HCT116 (cell line): ENCODE data around the gene ALOX5AP. TPM values are rescaled to one million over a fixed set of nuclear protein-coding genes. Genes with fewer than 3 reads are reported as not detected.

Experiments used
- ATAC-seq: fragments of 200-7000 bp; cut with Tn5 transposase; 2 replicates; pipeline ENCODE4 v1.9.1; 2020; ENCODE audit warnings: mild to moderate bottlenecking, moderate library complexity
- BruUV-seq: library from RNA; stranded (reverse); fragments of 400-500 nt; replicated peaks from 2 replicates; lab custom pipeline; 2021; lab: Mats Ljungman, UMichigan
- CTCF ChIA-PET: fragments of 300-600 bp; sonication (Branson Sonifier 250); formaldehyde crosslinking; loops from one replicate; lab custom pipeline; 2021; ENCODE audit warnings: antibody characterized with exemption; lab: Charles Lee
- POLR2A ChIA-PET: fragments of 300-600, 350-600 bp; sonication (Branson Sonifier 250); formaldehyde crosslinking; loops from one replicate; lab custom pipeline; 2021; ENCODE audit warnings: antibody characterized with exemption; lab: Charles Lee
- RAD21 ChIA-PET, 2 experiments: fragments of 300-600 bp; sonication (Branson Sonifier 250); formaldehyde crosslinking; loops; one replicate each; lab custom pipeline; 2023; ENCODE audit warnings: low total read pairs in 2 of 2; ENCODE audit not compliant: uncharacterized antibody in 2 of 2, unreplicated experiment in 2 of 2, low non-redundant PET in 1 of 2; lab: Charles Lee
- DNase-seq: peaks from one replicate; pipeline ENCODE4 v3.0.0-alpha.2; 2010; ENCODE audit warnings: low read depth, low spot score
- H2AFZ ChIP-seq: fragments of 200-600 bp; shearing (Covaris generic), sonication (generic); 2 replicates; pipeline ENCODE4 v1.6.1; 2017; ENCODE audit warnings: low read depth, mixed run types, mixed read lengths, antibody characterized with exemption, low read length; ENCODE audit not compliant: poor library complexity, severe bottlenecking
- H3K27ac ChIP-seq: 2 replicates; pipeline ENCODE4 v1.5.1; 2012; ENCODE audit warnings: low read depth, low read length
- H3K27me3 ChIP-seq: fragments of 200-600 bp; sonication (generic); 2 replicates; pipeline ENCODE4 v1.6.1; 2016; ENCODE audit warnings: mixed run types, low read length, mixed read lengths; ENCODE audit not compliant: insufficient read depth
- H3K36me3 ChIP-seq, 2 experiments: fragments of 200-500 bp in 1 of 2; fragments of 200-600 bp in 1 of 2; sonication (Bioruptor generic) in 1 of 2; sonication (generic) in 1 of 2; 2 replicates each; pipeline versions ENCODE4 v1.5.1 to v1.6.1; 2014 to 2016; ENCODE audit warnings: low read length in 2 of 2, inconsistent platforms in 1 of 2, mixed read lengths in 1 of 2, mixed run types in 1 of 2; ENCODE audit not compliant: insufficient read depth in 2 of 2, control insufficient read depth in 1 of 2
- H3K4me1 ChIP-seq, 2 experiments: fragments of 200-600 bp in 1 of 2; sonication (generic) in 1 of 2; 2 replicates each; pipeline versions ENCODE4 v1.5.1 to v1.6.1; 2012 to 2017; ENCODE audit warnings: low read length in 2 of 2, inconsistent platforms in 1 of 2, mild to moderate bottlenecking in 1 of 2, mixed read lengths in 1 of 2, mixed run types in 1 of 2, moderate library complexity in 1 of 2; ENCODE audit not compliant: insufficient read depth in 2 of 2, control insufficient read depth in 1 of 2
- H3K4me2 ChIP-seq: fragments of 200-600 bp; sonication (generic); 2 replicates; pipeline ENCODE4 v1.6.1; 2017; ENCODE audit warnings: mixed run types, low read length, mixed read lengths
- H3K4me3 ChIP-seq, 2 experiments: fragments of 200-600 bp in 1 of 2; sonication (generic) in 1 of 2; replicated peaks in 1 of 2; 2 replicates each; pipeline ENCODE4 v1.5.1; 2011 to 2016; ENCODE audit warnings: low read length in 2 of 2, control low read depth in 1 of 2, low read depth in 1 of 2, mild to moderate bottlenecking in 1 of 2, mixed read lengths in 1 of 2, mixed run types in 1 of 2
- H3K79me2 ChIP-seq: fragments of 200-600 bp; sonication (generic); 2 replicates; pipeline ENCODE4 v1.6.1; 2017; ENCODE audit warnings: mild to moderate bottlenecking, mixed run types, low read length, moderate library complexity, mixed read lengths; ENCODE audit not compliant: insufficient read depth
- H3K9ac ChIP-seq: fragments of 200-600 bp; sonication (generic); 2 replicates; pipeline ENCODE4 v1.6.1; 2016; ENCODE audit warnings: low read length, mixed read lengths
- H3K9me2 ChIP-seq: fragments of 200-600 bp; sonication (generic), shearing (Covaris generic); 2 replicates; pipeline ENCODE4 v1.6.1; 2017; ENCODE audit warnings: mixed run types, mild to moderate bottlenecking, moderate library complexity; ENCODE audit not compliant: insufficient read depth
- H3K9me3 ChIP-seq, 2 experiments: fragments of 200-500 bp in 1 of 2; fragments of 200-600 bp in 1 of 2; sonication (Bioruptor generic) in 1 of 2; sonication (generic) in 1 of 2; 2 replicates each; pipeline ENCODE4 v1.6.1; 2014 to 2017; ENCODE audit warnings: low read length in 2 of 2, mixed read lengths in 2 of 2, inconsistent platforms in 1 of 2, low read depth in 1 of 2, mild to moderate bottlenecking in 1 of 2, mixed run types in 1 of 2, moderate library complexity in 1 of 2; ENCODE audit not compliant: control insufficient read depth in 1 of 2, insufficient read depth in 1 of 2
- H4K20me1 ChIP-seq: fragments of 200-600 bp; sonication (generic), shearing (Covaris generic); 2 replicates; pipeline ENCODE4 v1.6.1; 2017; ENCODE audit warnings: mixed run types, mild to moderate bottlenecking, moderate library complexity; ENCODE audit not compliant: insufficient read depth
- CBX3 ChIP-seq: IDR thresholded peaks from 2 replicates; pipeline ENCODE4 v1.6.1; 2012; ENCODE audit warnings: low read depth
- CEBPB ChIP-seq: IDR thresholded peaks from 2 replicates; pipeline ENCODE4 v1.6.1; 2012; ENCODE audit warnings: low read depth
- EGR1 ChIP-seq: IDR thresholded peaks from 2 replicates; pipeline ENCODE4 v1.6.1; 2012; ENCODE audit warnings: low read depth
- ELF1 ChIP-seq: IDR thresholded peaks from 2 replicates; pipeline ENCODE4 v1.6.1; 2012; ENCODE audit warnings: low read depth, borderline replicate concordance
- RAD21 ChIP-seq: IDR thresholded peaks from 2 replicates; pipeline ENCODE4 v1.6.1; 2012; ENCODE audit warnings: low read depth, mild to moderate bottlenecking
- REST ChIP-seq: IDR thresholded peaks from 2 replicates; pipeline ENCODE4 v1.6.1; 2012; ENCODE audit warnings: low read depth
- SRF ChIP-seq: IDR thresholded peaks from 2 replicates; pipeline ENCODE4 v1.6.1; 2012; ENCODE audit warnings: low read depth
- YY1 ChIP-seq: IDR thresholded peaks from 2 replicates; pipeline ENCODE4 v1.6.1; 2011; ENCODE audit warnings: low read length, low read depth, moderate library complexity, mild to moderate bottlenecking; ENCODE audit not compliant: insufficient replicate concordance; ENCODE audit errors: extremely low read depth
- ZFX ChIP-seq: fragments of 450-650 bp; IDR thresholded peaks from 2 replicates; pipeline ENCODE4 v1.6.1; 2017
- intact Hi-C: fragments of 100-400 bp; cut with micrococcal nuclease; formaldehyde crosslinking; loops from 2 replicates; pipeline ENCODE4 v1.10.0; 2022
- total RNA-seq: library from RNA; stranded (reverse); gene quantifications from one replicate; pipeline ENCODE4 v1.2.1, GENCODE V29; 2021; ENCODE audit not compliant: unreplicated experiment

ALOX5AP gene
- total RNA-seq, 1 experiment from 2014 or later, result not detected

GRCh38 chr13:30748717-30749116 lies 13.4 kb downstream of the ALOX5AP start:
- POLR2A ChIA-PET, result no interaction called here
- peaks cover 43% of the 10 kb centered on the region for H3K27me3 ChIP-seq
- H3K27ac ChIP-seq, result no peak overlapping the region
- H3K79me2 ChIP-seq, result no peaks in the 10 kb centered on the region
- peaks cover 12 to 13% of the 10 kb centered on the region in 2 experiments for H3K4me1 ChIP-seq
- no peaks in the 10 kb centered on the region for H4K20me1 ChIP-seq
- TF ChIP-seq EGR1 (no peak), SRF (no peak), CEBPB (no peak), CBX3 (no peak), RAD21 (no peak), ELF1 (no peak), ZFX (no peak), REST (no peak), YY1 (no peak)
- H3K4me3 ChIP-seq, result no peak overlapping the region
- no peak overlapping the region for H2AFZ ChIP-seq
- no peaks in the 10 kb centered on the region for H3K9me3 ChIP-seq
- H3K4me2 ChIP-seq, result no peak overlapping the region
- no peaks in the 10 kb centered on the region for H3K36me3 ChIP-seq
- no peak overlapping the region for H3K9ac ChIP-seq
- CTCF ChIA-PET, result no interaction called here
- intact Hi-C loops, result no loop called here
- DNase-seq (no peak), ATAC-seq (no peak)
- H3K9me2 ChIP-seq, result no peaks in the 10 kb centered on the region
- RAD21 ChIA-PET, result no interaction called here
- no TSS peak for BruUV-seq
